GM19328 (cell line): Measurements from ENCODE around the gene BCAS1.

Experiments used
- ATAC-seq: cut with Tn5 transposase; IDR thresholded peaks from one replicate; pipeline ENCODE4 v1.9.1; 2021; ENCODE audit warnings: mild to moderate bottlenecking, moderate library complexity; ENCODE audit not compliant: unreplicated experiment

The BCAS1 gene

DNA sequence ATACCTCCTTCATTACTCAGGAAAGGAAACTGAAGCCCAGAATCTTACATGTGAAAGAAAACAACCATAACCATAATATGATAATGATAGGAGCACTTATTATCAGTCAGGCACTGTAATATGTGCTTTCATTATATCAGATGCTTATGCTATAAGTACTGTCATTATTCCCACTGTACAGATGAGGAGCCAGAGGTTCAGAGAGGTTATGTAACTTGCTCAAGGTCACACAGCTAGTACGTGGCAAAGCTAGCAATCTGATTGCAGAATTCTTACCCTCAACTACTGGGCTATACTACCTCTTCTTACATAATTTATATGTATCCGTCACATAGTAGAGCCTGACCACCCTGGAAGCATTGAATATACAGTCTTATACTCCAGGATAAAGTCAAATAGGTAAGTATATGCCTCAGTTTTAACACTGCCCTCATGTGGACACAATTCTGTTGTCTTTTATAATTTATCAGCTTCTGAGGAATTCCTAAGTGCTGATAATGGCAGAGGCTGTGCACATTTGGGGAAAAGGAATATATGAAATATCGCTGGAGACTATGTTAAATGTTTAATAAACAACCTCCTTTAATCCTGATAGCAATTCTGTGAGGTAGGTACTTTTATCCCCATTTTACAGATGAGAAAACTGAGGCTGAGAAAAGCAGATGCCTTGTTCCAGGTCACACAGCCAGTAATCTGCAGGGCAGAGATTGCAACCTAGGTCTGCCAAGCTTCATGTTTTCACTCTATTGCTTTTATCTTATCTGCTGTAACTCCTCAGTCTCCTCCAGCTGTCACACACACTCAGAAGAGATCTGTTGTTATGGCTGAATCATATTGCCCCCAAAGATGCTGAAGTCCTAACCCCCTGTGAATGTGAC lies 13.4 kb downstream of the BCAS1 start:
- ATAC-seq, result no peak

DNA sequence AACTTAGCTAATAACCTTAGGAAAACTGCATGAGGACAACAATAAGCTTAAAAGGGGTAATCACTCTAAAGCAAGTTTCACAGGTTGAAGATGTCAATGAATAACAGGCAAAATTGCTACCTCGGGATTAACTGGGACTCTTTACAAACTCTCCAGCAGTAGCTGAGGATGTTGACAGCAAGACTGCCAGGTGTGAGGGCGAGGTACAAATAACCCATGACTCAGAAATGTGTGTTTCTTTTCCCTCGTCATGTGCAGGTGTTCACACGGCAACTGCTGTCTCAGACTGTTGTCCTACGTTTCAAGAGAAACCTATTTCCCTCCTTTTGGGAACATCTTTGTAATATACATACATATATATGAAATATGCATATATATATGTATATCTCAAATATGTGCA lies 15.9 kb downstream of the BCAS1 start:
- no peak for ATAC-seq

DNA sequence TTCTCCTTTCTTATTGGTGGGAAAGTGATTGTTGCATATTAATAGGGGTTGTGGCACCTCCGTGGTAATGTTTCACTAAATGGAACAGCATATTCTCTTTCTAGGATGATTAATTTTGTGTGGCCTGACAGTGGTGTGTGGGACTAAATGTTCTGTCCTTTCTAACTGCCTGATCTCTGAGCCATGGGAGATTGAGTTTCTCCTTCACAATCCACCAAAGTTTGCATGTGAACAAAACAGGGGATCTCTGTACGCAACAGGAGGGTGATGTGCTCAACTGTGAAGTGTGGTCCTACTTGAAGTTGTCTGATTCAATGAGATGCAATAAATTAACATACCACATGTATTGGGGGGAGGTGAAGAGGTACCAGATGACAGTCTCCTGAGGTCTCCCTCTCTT lies 19.3 kb downstream of the BCAS1 start:
- no peak for ATAC-seq

DNA sequence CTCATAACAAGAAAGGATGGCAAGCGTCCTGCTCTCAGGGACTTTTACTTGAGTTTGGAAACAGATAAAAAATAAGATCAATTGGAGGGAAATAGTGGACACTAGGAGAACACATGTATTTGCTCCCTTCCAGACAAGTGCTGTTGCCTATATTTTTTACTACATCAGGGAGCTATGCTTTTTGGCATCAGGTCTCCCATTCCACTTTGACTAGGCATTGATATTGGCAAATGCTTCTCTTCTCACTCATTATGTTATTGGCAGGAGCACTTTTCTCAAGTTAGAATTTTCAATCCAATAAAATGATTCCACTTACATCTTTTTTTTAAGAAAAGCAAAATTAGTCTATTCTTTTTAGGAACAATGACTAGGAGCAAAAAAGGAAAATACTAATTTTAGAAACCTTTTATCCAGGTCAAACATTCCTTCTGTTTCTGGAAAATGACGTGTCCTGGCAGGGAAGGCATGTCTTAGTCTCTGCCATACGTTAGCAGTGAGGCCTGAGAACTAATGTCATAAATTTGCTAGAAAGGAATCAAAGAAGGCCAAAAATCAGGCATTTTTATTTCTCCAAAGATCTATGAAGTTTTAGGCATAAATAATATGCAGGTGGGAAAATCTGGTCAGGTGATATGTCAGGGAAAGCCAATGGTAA lies 21.4 kb downstream of the BCAS1 start:
- ATAC-seq, result no peak

DNA sequence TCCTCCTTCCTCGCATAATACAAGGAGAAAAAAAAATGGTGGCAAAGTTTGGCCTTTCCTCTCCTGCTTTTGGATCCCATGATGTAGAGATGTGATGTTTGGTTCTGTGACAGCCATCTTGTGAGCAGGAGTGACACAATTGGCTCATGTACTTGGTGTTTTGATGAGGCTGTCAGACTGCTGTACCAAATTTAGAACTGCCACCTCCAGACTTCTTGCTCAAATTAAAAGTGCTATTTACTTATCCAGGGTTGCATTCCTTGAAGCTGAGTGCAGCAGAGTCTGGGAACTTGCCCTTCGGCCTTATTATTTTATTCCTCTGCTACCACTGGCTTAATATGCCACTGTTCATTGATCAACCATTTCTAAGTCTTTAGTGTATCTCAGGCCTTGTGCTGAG lies 21.9 kb downstream of the BCAS1 start:
- no peak for ATAC-seq

DNA sequence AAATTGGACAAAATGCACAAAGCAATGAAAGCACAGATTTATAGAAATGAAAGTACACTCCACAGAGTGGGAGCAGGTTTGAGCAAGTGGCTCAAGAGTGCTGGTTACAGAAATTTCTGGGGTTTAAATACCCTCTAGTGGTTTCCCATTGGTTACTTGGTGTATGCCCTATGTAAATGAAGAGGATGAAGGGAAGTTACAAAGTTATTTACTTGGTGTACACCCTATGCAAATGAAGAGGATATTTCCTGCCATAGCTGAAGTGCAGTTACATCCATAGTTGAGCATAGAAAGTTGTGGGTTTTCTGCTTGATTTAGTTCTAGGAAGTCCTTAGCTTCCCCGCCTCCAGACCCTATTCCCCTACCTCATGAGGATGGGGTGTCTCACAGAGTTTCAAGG lies 22.7 kb downstream of the BCAS1 start:
- ATAC-seq, result no peak

DNA sequence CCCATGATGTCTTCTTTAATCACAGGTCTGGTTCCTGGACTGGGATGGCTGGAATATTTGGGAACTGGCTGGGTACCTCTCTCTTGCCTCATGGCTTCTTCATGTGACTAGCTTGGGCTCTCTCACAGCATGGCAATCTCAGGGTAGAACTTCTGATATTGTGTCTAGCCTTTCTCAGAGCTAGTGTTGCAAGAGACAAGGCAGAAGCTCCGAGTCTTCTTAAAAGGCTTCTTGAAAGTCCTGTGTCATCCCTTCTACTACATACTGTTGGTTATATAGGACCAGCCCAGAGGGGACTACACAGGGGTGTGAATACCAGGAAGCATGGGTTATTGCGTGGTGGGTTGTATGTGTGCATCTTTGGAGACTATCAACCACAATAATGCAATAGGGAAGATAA lies 23.3 kb downstream of the BCAS1 start:
- no peak for ATAC-seq

DNA sequence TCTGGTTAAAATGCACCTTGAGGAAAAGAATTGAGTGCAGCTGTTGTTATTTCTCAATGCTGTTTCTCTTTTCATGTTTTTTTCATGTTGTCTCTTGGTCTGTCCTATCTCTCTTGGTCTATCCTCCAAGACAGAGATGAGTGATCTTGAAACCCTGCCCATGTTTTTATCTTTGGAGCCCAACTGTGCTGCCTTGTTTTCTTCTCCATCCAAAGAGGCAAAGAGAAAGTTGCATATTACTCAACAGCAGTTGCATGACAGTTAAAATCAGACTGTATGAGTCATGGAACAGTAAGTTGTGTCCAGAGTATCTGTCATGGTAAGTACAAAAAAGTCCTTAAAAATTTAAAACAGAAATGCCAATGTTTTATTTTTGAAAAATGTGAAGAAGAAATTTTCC lies 26.2 kb downstream of the BCAS1 start:
- ATAC-seq, result no peak

DNA sequence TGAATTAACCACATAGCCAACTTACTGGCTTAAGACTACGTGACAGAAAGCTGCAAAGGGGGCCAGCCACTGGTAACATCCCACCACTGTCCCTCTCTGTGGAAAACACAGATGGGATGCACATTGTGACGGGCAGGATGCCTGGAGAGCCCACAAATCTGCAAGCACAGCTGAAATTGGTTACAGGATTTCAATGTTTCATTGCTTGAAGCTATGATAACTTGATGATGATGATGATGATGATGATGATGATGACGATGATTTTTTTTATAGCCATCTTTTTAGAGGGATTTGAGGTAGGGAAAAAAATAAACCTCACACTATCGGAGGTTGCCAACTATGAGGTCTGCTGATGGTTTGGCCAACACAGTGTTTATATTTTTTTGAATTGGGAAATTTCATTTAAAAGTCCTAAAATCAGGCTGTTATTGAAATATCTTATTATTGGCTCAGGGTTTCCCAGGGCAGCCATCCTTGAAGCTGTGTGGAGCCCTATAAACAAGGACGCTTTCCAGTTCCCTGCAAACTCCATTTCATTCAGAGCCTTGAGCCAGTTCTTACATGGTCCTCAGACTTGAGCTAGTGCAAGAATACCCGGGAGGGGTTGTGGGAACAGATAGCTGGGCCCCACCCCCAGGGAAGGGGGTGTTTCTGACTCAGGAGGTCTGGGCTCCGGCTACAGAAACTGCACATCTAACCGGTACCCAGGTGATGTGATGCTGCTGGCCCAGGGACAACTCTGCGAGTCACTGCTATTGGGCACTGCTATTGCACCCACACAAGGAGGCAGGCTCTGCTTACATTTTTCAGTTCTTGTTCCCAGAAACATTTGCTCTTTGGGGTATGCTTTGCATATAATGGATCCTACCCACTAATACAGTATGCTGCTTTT lies 27.1 kb downstream of the BCAS1 start:
- no peak for ATAC-seq

DNA sequence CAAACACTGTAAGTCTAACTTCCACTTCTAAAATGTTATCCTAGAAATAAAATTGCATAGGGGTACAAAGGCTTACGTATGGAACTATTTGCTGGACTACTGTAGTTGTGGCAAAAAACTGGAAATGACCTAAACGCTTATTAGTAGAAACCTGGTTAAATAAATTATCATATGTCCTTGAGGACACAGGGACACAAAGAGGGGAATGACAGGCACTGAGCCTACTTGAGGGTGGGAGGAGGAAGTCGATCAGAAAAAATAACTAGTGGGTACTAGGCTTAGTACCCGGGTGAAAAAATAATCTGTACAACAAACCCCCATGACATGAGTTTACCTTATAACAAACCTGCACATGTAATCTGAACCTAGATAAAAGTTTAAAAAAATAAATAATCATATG lies 28.4 kb downstream of the BCAS1 start:
- ATAC-seq, result no peak

DNA sequence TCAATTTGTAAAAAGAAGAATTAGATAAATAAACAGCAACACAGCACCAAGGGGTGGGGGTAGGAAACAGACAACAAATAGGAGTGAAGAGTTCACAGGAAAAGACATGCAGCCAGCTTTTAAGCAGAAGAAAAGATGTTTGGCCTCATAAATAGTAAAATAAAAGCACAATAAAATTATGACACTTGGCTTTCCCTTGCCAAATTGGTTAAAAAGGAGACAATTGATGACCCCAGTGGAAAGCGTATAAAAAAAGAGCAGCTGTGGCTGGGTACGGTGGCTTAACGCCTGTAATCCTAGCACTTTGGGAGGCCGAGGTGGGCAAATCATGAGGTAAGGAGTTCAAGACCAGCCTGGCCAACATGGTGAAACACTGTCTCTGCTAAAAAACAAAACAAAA lies 29.1 kb downstream of the BCAS1 start:
- no peak for ATAC-seq

DNA sequence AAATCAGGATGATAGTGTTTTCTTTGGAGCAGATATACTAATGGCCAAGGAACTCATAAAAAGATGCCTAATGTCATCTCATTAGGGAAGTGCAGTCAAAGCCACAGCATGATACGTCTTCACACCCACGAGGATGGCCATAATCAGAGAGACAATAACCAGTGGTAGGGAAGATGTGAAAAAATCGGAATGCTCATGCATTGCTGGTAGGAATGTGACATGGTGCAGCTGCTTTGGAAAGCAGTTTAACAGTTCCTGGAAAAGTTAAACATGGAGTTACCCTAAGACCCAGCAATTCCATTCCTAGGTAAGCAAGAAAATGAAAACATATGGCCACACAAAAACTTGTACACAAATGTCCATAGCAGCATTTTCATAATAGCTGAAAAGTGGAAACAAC lies 29.9 kb downstream of the BCAS1 start:
- ATAC-seq, result no peak

DNA sequence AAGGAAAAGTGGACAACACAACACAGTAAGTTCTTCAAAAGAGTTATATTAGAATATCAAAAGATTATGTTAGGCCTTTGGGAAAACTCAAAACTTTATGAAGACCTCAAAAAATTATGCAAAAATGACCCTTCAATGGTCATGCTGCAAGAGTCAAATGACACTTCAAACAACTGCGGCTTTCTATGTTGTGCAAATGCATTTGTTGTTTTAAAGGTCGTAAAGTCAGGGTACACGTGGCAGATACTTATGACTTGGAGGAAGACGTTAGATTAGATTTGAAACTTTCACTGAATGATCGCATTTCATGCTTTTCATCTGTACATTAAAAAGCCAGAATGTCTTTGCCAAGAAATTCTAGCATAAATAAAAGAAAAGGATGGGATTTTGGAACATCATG lies 31.4 kb downstream of the BCAS1 start:
- ATAC-seq, result no peak

DNA sequence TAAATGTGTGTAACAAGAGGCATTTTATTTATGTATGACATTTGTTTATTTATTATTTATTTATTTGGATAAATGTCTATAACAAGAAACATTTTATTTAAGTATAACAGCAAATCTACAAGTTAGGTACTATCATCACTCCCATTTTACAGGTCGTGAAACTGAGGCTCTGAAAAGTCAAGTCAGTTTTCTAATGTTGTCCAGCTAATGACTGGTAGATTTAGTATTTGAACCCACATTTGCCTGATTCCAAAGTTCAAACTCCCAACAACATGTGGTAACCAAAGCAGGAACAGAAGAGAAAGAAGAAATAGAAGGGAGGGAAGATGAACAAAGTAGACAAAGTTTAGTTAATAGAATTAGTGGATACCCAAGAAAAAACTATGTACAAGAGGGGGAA lies 32.9 kb downstream of the BCAS1 start:
- no peak for ATAC-seq

DNA sequence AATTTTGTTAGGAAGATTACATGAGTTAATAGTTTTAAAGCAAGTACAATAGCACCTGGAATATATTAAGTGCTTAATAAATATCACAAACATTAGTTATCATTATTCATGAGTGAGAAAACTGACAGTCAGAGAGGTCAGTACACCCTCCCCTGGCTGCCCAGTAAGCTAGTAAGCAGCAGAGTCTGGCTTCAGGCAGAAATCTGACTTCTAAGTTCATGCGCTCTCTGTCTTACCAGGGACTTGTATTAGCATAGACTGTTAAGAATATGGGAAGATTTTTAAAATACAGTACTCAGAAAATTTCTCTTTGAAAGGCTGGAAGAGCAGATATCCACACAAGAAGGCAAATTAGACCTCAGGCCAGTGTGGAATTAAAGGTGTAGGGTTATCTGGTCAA lies 40.8 kb downstream of the BCAS1 start:
- no peak for ATAC-seq

DNA sequence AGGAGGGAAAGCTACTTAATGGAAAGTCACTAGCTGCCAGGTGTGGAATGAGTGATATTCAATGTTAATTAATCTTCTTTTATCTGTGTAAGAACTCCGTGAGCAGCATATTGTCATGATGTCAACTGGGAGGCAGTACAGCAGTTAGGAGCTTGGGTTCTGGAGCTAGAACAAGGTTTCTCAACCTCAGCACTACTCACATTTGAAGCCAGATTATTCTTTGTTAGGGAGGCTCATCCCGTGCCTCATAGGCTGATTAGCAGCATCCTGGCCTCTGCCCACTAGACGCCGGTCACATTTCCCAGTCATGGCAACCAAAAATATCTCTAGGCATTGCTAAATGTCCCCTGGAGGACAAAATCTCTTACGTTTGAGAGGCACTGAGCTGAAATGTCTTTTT lies 41.2 kb downstream of the BCAS1 start:
- ATAC-seq, result no peak

DNA sequence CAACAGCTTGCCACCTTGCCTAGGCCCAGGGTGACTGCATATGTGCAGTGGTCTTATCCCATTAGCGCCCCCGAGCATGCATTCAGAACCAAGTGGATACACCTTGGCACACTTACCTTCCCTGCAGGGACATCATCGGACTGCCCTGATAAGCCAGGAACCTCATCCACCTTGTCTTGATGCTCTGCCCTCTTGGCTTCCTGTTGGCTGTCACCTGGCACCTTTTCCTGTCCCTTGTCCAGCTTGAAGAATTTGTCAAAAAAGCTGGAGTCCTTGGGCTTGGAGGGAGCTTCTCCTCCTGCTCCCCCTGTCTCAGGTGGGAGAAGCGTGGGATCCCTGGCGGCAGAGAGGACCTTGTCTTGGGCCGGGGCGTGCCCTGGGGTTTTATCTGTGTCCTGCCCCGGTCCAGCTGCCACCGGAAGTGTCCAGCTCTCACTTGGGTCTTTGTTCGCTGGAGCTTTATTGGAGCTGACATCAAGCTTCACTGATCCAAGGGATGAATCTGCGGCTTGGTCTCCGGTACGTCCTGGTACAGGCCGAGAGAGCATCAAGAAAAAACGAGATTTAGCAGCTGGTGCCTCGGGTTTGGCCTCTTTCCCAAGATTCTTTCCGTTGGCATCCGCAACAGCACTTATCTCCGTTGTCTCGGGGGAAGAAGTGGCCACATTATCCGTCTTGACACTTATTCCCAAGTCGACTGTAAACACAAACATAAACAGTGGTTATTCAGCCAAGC lies 42.0 kb downstream of the BCAS1 start:
- ATAC-seq, result no peak

DNA sequence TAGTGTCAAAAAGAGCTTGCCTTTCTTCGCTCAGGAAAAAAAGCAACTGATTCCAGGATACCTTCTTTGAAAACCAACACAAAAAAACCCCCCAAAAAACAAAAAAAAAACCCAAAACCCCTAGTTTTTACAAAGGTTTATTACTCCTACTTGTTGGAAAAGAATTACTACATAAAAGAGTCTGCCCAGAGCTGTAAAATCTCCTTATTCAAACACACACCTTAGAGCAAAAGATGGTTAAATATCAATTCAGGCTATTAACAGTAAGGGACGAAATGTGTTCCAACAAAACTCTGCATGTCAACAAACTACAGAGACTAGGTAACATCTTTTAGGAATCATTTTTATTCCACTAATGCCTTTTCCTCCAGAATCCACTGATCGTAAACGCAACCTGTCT lies 42.7 kb downstream of the BCAS1 start:
- ATAC-seq, result no peak

DNA sequence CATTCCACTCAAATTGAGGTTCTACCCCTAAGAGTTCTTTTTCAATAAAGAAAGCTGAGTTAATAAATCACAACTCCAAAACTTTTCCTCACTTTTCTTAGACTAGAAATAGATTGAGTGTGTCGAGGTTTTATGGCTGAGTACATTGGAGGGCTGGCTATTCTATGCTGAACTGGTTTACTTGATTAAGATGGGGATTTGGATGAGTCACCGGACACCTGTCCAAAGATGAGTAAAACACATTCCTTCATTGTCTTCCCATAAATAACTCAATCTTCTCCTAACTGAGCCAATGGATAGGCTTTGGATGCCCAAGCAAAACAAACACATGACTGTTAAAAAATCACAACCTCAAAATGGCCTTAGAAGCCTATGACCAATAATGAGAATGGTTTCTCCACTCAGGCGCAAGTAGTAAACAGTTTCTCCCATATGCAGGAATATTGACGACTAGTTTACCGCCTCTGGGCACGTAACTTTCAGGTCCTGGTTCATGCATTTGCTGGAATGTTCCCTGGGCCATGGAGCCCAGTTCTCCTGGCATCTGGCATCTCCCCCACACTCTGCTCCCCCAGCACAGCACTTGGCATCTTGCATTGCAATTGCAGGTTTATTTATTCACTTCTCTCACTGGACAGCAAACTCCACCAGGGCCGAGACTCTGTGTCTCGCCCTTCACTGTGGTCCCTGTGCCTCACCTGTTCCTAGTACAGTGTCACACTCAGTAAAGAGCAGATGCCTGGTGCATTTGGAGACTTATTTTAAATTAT lies 43.9 kb downstream of the BCAS1 start:
- no peak for ATAC-seq

DNA sequence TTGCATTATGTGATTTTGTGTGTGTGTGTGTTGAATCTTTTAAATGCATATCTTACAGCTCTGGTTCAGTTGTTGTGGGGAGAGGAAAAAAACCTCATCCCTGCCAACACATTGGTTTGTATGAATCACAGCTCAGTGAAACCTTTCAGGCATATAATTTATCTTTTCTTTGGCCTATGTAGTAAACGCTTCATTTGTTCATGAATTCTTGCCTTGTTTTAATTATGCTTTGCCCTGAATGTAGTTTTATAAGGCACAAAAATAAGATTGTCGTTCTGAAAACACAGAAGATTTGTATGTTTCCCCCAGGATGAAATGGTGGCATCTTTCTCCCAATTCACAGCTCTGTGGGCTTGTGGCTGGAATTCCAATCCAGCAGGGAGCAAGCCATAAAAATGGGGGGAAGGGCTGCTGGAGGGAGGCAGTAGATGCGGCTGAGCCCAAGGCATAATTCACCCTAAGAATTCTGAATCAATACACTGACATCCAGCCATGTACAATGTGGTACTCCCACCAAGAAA lies 45.1 kb downstream of the BCAS1 start:
- no peak for ATAC-seq
